CD4-positive, alpha-beta T cell treated with Interleukin-1 beta for 1 hour (primary cell): Measurements from ENCODE around the gene MEPE.

Experiments
- DNase-seq, 2 donors: peaks; one replicate each; pipeline ENCODE4 v3.0.0-alpha.2; 2020 to 2022

Gene MEPE, protein sequence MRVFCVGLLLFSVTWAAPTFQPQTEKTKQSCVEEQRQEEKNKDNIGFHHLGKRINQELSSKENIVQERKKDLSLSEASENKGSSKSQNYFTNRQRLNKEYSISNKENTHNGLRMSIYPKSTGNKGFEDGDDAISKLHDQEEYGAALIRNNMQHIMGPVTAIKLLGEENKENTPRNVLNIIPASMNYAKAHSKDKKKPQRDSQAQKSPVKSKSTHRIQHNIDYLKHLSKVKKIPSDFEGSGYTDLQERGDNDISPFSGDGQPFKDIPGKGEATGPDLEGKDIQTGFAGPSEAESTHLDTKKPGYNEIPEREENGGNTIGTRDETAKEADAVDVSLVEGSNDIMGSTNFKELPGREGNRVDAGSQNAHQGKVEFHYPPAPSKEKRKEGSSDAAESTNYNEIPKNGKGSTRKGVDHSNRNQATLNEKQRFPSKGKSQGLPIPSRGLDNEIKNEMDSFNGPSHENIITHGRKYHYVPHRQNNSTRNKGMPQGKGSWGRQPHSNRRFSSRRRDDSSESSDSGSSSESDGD

DNA sequence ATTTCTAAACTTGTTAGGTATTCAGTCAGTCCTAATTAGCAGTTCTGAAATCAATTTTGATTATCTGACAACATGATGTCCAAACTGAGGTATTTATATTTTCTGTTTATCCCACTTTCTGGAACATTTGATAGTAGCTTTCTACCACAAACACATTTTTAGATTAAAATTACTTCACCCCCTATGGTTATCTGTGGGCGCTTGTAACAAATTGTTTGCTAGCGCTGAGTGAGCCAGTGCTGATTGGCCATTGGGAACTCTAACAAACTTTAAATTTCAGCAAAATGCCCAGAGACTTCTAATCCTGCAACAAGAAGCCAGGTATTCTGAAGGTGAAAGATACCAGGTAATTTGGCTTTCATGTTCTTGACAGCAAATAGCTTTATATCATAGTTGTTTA lies at the start of gene MEPE:
Gene MEPE, plus strand, starts transcription at position 301 of the 400 bp plus-strand sequence. CDS start 1,746 bp downstream, outside the sequence.
- DNase-seq = no peak

DNA sequence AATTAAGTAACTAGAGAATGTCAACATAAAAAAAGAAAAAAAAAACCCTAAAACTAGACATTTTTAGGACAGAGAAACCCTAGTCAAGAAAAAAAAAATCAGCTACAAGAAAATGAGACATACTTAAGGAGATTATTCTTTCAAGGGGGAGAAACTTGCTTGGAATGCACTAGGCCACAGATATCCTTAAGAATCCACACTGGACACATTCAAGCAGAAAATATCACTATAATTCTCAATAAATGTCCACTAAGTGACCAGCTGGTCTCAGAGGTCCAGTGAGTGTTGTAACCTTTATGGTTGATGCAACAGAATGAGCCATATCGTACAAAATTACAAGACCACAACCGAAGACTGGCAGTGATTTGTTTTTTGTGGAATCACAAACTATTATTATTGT lies 49.0 kb upstream of the MEPE start:
- DNase-seq = no peak

DNA sequence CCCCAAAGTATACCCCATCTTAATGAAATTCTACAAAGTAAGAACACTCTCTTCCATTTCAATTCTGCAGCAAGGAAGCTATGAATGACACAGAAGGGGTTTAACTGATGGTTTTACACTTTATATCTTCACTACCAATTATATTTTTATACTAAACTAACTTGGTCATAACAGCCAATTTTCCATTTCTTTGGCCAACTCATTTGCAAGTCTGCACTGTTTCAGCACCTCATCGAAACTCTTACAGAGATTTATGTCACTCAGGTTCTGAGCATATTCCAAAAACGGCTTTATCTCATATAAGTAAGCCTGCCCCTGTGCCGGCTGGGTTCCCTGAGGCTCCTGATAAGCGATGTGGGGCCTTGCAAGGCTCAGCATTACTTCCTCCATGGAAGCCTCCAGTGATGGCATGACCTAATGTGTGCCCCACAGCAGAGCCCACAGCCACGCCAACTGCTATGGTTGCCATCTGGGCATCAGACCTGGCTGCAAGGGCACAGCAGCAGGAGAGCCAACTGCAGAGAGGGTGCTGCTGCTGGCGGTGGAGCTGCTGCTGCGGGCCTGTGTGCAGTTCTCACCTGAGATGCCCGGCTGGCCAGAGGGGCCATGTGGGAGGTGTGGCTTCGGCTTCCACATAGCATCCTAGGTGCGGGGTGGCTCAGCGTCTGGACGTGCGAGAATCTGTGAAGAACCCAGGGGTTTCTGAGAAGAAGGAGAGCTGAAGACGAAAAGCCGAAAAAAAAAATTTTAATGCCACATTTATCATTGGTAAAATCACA lies 46.8 kb upstream of the MEPE start:
- DNase-seq = no peak

DNA sequence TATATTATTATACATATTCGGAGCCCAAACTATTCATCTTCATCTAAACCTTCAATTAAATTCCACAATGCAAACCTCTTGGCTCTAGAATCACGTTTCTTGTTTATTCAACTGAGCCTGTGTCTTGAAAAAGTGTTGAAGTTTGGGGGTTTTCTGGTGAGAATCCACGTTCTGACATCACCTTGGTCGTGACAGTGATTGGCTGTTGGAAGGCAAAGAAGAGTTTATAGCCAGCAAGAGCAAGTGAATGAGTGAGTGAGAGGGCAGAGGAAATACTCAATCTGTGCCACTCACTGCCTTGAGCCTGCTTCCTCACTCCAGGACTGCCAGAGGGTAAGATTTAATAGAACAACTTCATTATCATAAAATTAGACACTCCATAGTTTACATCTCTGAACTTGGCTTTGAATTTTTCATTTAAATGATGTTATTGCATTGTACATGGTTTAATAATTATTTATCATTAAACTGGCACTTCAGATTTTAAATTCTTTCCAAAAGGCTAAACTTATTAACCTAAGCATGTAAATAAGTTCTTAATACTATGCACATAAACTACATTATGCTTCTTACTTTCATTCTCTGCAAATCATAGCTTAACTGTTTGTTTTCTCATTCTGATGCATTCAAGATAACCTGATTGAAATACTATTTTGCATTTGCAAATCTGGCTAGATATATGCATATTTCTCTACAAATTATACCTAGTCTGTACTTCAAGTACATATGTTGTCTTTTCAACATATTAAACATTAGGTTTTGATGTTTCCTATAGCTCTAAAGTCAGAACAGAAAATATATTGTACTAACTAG lies 33.3 kb upstream of the MEPE start, which contains the start of gene IBSP:
Gene IBSP, plus strand, starts transcription at position 254 of the 813 bp plus-strand sequence. CDS start 2,808 bp downstream, outside the sequence.
- DNase-seq = no peak

DNA sequence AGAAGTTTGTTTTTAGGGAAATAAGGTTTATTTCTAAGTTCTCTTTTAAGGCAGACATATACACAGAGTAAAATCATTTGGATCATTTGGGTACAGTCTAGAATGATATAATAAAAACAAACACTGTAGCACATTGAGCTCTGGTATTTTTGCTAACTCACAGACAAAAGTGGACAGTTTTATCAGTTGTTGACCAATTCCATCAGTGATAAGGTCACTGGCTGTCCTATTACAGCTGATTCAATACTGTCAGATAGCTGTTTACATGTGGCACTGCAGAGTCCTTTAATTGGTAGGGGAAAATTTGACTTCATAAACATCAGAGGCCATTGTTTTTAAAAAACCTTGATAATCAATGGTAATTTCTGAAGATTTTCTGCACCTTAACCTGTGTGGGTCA lies 29.9 kb upstream of the MEPE start:
- no peak for DNase-seq

DNA sequence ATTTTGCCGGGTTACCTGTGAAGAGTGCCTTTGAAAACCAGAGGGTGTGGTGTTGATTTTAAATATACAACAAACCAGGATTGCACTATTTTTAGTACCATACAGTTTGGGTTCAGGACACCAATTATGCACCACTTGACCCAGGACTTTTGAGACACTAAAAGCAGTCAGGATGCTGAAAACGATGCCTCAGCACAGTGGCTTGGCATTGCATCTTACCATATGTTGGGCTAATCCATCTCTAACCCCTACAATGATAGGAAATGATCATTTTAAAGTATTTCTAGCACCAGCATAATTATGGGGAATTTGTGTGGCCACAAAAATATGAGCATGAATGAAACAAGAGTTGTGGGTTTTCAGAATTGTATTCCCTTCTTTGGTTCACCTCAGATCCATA lies 29.3 kb upstream of the MEPE start:
- DNase-seq = no peak

DNA sequence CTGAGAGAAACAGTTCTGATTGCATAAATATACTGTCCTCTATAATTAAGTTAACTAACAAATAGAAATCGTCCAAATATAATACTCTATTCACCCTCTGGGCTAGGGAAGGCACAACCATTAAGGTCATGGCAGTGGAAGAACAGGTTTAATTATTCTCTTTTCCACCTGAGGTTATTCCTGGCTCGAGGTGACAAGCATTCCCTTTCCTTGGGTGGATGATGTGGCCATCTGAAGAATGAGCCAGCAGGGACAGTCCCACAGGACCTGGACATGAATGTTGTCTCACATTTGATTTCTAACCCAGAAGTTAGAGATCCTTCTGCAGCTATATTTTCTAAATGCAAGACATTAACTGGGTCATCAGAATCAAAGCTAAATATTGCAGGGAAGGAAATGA lies 27.9 kb upstream of the MEPE start:
- DNase-seq = no peak

DNA sequence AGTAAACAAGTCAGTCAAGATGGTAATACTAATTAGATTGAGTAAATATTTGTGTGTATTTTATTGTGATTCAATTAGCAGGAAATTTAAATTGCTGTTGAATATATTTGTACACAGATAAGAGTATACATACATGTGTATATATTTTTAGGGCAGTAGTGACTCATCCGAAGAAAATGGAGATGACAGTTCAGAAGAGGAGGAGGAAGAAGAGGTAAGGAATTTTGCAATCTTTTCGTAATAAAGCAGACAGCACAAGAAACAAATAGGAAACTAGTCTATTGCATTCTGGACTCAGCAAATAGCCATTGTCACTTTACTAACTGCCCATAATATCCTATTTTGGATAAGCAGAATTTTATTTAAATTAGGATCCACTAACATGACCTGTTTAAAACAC lies 26.8 kb upstream of the MEPE start:
- no peak for DNase-seq

DNA sequence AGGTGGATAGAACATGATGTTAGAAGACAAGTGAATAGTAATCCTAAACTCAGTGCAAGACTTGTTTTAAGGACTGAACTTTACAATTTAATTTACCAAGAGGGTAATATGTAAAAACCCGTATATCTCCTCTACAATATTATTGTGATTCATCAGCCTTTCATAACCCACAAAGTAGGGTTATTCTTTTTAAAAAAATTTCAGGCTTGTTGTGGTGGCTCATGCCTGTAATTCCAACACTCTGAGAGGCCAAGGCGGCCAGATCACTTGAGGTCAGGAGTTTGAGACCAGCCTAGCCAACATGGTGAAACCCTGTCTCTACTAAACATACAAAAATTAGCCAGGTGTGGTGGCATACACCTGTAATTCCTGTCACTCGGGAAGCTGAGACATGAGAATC lies 26.2 kb upstream of the MEPE start:
- no peak for DNase-seq

DNA sequence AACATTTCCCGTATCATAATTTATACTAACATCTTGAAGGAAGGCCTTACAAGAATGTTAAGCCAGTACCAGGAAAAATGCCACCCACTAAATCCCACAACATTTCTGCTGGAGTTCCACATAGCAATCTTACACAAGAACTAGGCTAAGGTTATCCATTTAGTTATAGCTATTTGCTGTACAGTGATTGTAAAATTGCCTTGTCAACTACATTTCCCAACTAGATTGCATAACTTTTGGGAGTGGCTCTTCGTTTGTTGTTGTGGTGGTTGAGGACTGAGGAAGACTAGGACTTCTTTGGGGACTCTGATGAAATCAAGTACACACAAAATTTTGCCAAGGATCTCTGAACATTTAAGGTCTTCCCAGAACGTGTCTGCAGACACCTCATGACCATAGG lies 25.4 kb upstream of the MEPE start:
- DNase-seq = no peak

DNA sequence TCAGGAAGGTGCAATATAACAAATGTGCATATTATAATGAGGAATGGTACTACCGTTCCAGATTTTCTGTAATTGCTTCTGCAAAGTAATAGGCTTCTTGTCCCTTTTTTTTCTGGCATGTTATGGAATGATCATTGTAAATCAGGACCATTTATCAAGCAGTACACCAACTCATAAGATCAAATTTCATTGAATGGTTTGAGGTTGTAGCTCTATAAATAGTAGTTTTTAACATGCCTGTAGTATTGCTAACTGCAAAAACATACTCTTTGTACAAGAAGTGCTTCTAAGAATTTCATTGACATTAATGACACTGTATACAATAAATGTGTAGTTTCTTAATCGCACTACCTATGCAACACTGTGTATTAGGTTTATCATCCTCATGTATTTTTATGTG lies 20.8 kb upstream of the MEPE start:
- no peak for DNase-seq

DNA sequence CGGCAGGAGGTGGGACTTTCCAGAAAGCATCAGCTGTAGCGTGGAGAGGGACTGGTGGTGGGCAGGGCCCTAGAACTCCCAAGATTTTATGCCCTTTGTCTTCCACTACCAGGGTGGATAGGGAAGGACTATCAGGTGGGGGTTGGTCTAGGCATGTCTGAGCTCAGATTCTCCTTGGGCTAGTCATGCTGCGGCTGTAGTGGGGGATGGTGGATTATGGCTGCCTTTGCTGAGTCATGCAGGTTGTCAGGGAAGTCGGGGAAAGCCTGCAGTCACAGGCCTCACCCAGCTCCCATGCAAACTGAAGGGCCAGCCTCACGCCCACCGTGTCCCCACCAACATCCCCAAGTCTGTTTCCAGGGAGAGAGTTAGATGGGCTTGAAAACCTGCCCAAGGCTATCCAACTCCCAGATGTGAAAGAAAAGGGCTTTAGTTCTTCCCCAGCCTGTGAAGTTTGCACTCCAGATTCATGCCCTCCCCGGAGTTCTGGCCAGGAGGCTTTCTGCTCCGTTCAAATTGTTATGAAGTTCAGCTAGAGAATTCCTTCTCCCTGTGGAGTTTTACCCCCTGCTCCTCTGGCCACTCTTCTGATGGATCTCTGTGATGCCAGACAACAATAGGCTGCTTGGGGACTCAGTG lies 13.4 kb upstream of the MEPE start:
- DNase-seq = no peak

DNA sequence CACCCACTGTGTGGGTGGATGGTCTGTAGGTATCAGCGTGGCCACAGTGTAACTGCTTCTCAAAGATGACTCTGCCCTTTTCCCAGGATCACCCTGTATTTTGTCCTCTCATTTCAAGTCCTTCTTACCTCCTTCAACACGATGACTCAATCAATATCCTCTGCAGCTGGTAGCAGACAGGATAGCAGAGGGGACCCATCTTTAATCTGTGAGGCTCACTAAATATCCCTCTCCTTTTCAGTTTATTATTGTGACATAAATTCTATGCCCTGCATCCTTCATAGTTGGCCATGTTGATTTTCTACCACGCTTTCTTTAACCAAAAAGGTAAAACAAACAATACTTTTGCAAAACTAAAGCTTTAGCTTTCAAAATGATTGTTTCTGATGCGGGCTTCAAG lies 9.6 kb upstream of the MEPE start:
- DNase-seq = no peak

DNA sequence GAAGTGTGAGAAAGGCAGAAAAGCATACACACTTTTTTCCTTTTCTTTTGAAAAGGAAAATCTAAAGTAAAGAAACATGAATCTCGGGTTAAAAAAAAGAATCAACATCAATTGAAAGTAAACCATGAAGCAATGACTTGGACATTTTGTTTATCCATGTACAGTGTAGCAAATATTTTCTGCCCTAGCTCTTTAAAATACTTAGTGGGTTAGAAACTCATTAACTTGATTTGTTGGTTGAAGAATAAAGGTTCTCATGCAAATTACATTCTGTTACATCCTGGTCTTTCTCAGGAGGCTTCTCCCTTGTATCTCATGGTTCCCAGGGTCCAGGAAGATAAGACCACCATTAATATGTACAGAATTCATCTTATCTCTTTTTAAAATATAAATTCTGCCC lies 9.0 kb upstream of the MEPE start:
- DNase-seq = no peak

DNA sequence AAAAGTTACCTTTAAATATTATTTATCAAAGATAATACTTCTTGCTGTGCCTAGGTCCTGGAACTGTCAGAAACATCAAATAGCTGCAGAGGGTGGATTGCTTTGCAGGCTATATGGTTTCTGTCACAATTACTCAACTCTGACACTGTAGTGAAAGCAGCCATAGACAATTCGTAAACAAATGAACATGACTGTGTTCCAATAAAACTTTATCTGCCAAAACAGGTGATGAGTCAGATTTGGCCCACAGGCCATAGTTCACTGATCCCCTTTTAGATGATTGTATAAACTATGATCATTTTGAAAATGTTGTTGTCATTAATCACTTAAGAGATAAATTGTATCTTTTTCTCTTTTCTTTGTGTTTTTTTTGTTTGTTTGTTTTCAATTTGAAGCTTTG lies 8.4 kb upstream of the MEPE start:
- no peak for DNase-seq

DNA sequence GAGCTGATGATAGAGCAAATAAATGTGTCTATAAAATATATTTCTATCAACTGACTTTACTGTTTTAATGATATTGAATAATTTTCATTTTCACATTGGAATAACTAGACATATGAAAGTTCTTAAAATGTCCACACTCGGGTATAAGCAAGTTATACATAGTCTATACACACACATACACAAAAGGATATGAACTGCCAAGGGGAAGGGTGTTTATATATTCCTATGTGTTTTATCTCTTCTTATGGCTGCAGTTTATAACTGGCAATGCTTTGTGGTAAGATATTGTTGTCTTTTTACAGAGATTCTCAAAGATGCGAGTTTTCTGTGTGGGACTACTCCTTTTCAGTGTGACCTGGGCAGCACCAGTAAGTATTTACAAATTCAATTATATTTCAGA lies 1.6 kb downstream of the MEPE start:
- no peak for DNase-seq

DNA sequence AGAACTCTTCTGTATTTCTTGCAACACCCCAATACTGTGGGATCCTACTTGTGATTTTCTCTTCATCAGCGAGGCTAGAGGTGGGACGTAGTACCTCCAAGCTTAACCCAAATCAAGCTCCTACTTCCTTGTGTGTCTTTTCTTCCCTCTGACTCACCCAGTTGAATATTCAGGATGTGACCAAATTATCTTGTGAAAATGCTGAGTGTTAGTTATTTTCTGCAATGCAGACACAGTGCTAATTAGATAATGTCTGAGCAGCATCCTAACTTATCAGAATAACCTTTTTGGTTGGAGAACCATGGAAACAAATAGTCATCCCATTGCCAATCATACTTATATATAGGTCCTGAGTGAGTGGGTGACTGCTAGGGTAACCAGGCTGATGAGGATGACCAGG lies 2.4 kb downstream of the MEPE start:
- DNase-seq = no peak

DNA sequence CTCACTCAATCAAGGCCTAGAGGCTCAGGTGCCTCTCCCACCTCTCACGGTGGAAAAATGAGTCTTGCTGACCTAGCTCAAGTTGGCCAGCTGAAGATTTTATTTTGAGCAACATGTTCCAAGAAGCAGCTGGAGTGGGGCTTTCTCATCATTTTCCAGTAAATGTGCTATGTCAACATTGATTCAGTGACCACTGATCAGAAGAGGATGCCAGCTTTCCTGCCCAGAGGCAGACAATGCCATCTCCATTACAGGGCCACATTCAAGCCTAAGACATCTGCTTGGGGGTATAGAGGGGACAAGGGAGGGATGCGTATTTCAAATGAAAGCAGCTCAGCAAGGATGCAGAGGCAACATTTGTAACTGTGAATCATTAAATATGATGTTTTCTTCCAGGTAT lies 3.0 kb downstream of the MEPE start:
- DNase-seq = no peak

DNA sequence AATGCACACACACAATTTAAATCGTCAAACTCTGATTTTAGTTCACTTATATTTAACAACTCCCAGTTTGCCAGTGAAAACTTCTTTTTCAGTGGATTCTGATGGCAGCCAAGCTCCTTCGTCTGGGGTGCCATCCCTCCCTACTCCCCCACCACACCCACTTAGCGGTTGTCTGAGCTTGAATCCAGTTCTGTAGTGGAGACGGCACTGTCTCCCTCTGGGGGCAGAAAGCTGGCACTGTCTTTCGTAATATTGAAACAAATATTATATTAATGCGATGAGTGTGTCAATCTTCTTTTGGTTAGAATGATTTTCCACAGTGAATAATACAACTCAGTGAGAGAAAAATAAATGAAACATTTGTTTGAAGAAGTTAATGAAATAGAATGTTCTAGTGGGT lies 5.4 kb downstream of the MEPE start:
- DNase-seq = no peak

DNA sequence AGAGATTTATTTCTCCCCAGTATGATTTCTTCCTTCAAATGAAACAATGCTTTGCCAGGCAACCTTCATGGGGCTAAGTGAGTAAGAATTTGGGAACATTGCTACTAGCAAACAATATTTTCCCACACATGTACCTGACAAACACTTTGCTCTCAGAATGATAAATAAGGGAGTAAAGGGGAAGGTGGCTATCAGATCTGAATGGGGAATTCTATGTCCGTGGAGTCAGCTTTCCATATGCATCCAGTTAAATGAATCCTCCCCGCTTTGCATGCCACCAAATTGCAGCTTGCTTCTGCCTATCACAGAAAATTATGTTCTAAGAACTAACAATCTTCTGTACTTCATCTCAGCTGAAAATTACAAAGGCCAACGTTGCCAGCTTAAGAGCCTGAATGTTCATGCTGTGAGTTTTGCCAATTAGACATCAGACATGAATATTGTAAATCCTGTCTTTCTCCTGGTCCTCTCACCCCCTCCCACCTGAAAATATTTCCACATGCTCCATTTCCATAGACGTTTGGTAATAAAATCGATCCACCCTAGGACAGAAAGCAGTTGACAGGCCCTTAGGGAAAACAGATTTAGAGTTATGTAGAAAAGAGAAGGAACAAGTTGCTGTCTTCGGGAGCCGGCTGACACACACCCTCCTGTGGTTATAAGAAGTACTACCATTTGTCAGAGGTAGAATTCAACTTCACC lies 6.3 kb downstream of the MEPE start:
- peak; percentile 0 to 12 for DNase-seq

DNA sequence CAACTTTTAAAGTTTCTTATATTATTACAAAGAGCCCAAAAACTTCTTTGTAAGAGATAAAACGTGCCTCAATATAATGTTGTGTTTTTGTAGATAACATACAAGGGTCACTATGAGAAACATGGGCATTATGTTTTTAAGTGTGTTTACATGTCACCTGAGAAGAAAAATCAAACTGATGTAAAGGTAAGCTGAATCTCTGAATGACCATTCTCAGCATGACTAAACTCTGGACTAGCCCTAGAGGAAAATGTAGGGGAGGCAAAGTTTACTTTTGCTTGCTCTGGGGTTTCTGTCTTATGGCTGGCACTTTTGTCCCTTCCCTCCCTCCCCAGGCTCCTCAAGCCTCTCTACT lies 6.8 kb downstream of the MEPE start:
- no peak for DNase-seq

DNA sequence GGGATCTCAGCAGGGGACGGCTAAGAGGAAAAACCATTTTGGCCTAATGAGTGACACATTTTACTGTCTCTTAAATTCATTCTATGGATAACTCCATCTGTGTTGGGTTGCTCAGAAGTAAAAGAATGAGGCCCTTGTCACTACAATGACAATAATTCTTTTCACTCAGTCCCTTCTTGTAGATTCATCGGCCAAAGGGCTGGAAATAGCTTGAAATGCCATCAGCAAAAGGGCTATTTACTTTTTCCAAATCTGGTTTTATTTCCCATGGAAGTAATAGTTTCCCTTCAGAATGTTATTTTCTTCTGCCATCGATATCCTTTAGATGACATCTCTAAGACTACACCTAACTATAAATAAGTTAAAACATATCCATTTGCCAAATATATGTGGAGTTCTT lies 7.4 kb downstream of the MEPE start:
- DNase-seq = no peak
